Measurements from ENCODE around the gene OR3A3. TPM values are rescaled to one million over a fixed set of nuclear protein-coding genes. Genes with fewer than 3 reads are reported as not detected.
"Not testable (repeated sequence)": the region's sequence is repeated elsewhere in the genome, so short reads cannot be mapped to it uniquely, and the experiment has no call there.

OR3A3 gene
- total RNA-seq, 2 donors from 2014 or later, result not detected

GRCh38 chr17:3466355-3466754, 55.2 kb downstream of the OR3A3 start:
- ATAC-seq, result peak in 1 of 2 donors; percentile 8
- DNase-seq; intact Hi-C loops (cut with DNase I): not testable (repeated sequence)

- DNase-seq (no peak), ATAC-seq (no peak)
- intact Hi-C loops (cut with DNase I), result no loop called here
Observed at GRCh38 chr17:3469529-3469928, 58.4 kb downstream of the OR3A3 start.

- intact Hi-C loops (cut with DNase I), result no loop called here
- no peak for ATAC-seq
- no peak for DNase-seq
Observed at GRCh38 chr17:3471599-3471998, 60.4 kb downstream of the OR3A3 start, which contains the start of gene SPATA22. SPATA22 (minus strand) TSS chr17:3471819; CDS start chr17:3469325, 2,494 bp downstream.

GRCh38 chr17:3472137-3472536, 61.0 kb downstream of the OR3A3 start:
- DNase-seq, result no peak
- intact Hi-C loops (cut with DNase I), result no loop called here
- no peak for ATAC-seq

Other genes with a start within 250 kb of the OR3A3 start
- not detected for gene OR1A2, start 213.9 kb upstream of the OR3A3 start, total RNA-seq
- gene OR1A1, start 203.7 kb upstream of the OR3A3 start, total RNA-seq, result not detected
- under 1 TPM in 1 of 2 donors, not detected in 1; 0.12 TPM for gene OR3A1, start 113.0 kb upstream of the OR3A3 start, total RNA-seq
- under 1 TPM; 0.65 to 0.71 TPM for gene OR3A2, start 25.1 kb upstream of the OR3A3 start, total RNA-seq
- not detected for gene OR1E1, start 13.0 kb upstream of the OR3A3 start, total RNA-seq
- not detected for gene OR1E2, start 22.5 kb downstream of the OR3A3 start, total RNA-seq
- gene SPATA22, start 60.4 kb downstream of the OR3A3 start, total RNA-seq, result under 1 TPM in 1 of 2 donors, not detected in 1; 0.35 TPM
- gene ASPA, start 64.6 kb downstream of the OR3A3 start, total RNA-seq, result 1 to 10 TPM; 3.1 to 5.0 TPM
- gene TRPV3, start 146.4 kb downstream of the OR3A3 start, total RNA-seq, result 1 to 10 TPM; 1.2 to 2.1 TPM
- gene TRPV1, start 198.0 kb downstream of the OR3A3 start, total RNA-seq, result 1 to 10 TPM; 3.3 to 3.4 TPM
- gene SHPK, start 224.9 kb downstream of the OR3A3 start, total RNA-seq, result 1 to 10 TPM; 4.6 to 6.1 TPM
- 1 to 10 TPM; 8.3 to 9.6 TPM for gene CTNS, start 225.4 kb downstream of the OR3A3 start, total RNA-seq